HL-60 (cell line): Measurements from ENCODE around the gene FAM209B.

Source experiments
- DNase-seq, 2 experiments: peaks; one replicate each; pipeline ENCODE4 v3.0.0-alpha.2; 2010 to 2020; ENCODE audit warnings: low read depth in 1 of 2, low spot score in 1 of 2
- H3K27ac ChIP-seq: fragments of 250-450 bp; sonication (Bioruptor Pico); replicated peaks from 2 replicates; pipeline ENCODE4 v1.5.1; 2020; ENCODE audit warnings: mild to moderate bottlenecking, moderate library complexity
- H3K27me3 ChIP-seq: fragments of 250-450 bp; sonication (Bioruptor Pico); 2 replicates; pipeline ENCODE4 v1.5.1; 2021; ENCODE audit warnings: mild to moderate bottlenecking, moderate library complexity; ENCODE audit not compliant: insufficient read depth, poor library complexity, severe bottlenecking
- H3K4me3 ChIP-seq: replicated peaks from 2 replicates; pipeline ENCODE4 v1.5.1; 2011; ENCODE audit warnings: mild to moderate bottlenecking, control low read depth, low read length; ENCODE audit not compliant: insufficient read depth
- CTCF ChIP-seq: IDR thresholded peaks from one replicate; pipeline ENCODE4 v1.5.1; 2011; ENCODE audit warnings: low read length, control low read depth, inconsistent platforms; ENCODE audit not compliant: insufficient read depth
- GABPA ChIP-seq: IDR thresholded peaks from 2 replicates; pipeline ENCODE4 v1.6.1; 2012; ENCODE audit warnings: low read depth
- POLR2AphosphoS5 ChIP-seq: IDR thresholded peaks from 2 replicates; pipeline ENCODE4 v1.6.1; 2012; ENCODE audit warnings: low read depth
- SPI1 ChIP-seq: IDR thresholded peaks from 2 replicates; pipeline ENCODE4 v1.6.1; 2012; ENCODE audit warnings: low read depth, mild to moderate bottlenecking, borderline replicate concordance
- TF ChIP-seq, protein P1 (sequence below): IDR thresholded peaks from 2 replicates; pipeline ENCODE4 v1.6.1; 2012; ENCODE audit warnings: low read depth; ENCODE audit not compliant: insufficient replicate concordance

The FAM209B gene

GRCh38 chr20:56574531-56575142 lies 41.6 kb downstream of the FAM209B start:
- no peak for DNase-seq
- TF ChIP-seq GABPA (no peak), CTCF (no peak), SPI1 (no peak), POLR2AphosphoS5 (no peak)
- TF ChIP-seq, protein P1, sequence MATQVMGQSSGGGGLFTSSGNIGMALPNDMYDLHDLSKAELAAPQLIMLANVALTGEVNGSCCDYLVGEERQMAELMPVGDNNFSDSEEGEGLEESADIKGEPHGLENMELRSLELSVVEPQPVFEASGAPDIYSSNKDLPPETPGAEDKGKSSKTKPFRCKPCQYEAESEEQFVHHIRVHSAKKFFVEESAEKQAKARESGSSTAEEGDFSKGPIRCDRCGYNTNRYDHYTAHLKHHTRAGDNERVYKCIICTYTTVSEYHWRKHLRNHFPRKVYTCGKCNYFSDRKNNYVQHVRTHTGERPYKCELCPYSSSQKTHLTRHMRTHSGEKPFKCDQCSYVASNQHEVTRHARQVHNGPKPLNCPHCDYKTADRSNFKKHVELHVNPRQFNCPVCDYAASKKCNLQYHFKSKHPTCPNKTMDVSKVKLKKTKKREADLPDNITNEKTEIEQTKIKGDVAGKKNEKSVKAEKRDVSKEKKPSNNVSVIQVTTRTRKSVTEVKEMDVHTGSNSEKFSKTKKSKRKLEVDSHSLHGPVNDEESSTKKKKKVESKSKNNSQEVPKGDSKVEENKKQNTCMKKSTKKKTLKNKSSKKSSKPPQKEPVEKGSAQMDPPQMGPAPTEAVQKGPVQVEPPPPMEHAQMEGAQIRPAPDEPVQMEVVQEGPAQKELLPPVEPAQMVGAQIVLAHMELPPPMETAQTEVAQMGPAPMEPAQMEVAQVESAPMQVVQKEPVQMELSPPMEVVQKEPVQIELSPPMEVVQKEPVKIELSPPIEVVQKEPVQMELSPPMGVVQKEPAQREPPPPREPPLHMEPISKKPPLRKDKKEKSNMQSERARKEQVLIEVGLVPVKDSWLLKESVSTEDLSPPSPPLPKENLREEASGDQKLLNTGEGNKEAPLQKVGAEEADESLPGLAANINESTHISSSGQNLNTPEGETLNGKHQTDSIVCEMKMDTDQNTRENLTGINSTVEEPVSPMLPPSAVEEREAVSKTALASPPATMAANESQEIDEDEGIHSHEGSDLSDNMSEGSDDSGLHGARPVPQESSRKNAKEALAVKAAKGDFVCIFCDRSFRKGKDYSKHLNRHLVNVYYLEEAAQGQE = no peak
- no peak overlapping the region for H3K27ac ChIP-seq
- no peak overlapping the region for H3K4me3 ChIP-seq
- H3K27me3 ChIP-seq = no peaks in the 10 kb centered on the region

DNA sequence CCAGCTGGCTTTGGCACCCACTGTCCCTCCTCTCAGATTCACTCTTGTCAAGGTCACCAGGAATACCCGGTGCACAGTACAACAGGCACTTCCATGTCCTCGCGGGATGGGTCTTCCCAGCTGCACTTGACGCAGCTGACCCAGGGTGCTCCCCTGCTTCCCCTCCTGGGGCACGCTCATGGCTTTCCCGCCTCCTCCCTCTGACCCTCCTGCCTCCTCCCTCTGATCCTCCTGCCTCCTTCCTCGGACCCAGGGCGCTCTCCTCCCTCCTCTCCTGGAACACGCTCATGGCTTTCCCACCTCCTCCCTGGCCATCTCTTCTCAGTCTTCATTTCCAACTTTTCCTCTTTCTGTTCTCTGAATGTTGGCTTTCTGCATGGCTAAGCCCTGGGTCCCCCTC lies 42.1 kb downstream of the FAM209B start:
- DNase-seq = no peak
- Histone ChIP-seq H3K27ac (no peak overlapping the region), H3K4me3 (no peak overlapping the region), H3K27me3 (no peaks in the 10 kb centered on the region)
- TF ChIP-seq SPI1 (no peak), CTCF (no peak), GABPA (no peak), POLR2AphosphoS5 (no peak)
- TF ChIP-seq, protein P1 = no peak

DNA sequence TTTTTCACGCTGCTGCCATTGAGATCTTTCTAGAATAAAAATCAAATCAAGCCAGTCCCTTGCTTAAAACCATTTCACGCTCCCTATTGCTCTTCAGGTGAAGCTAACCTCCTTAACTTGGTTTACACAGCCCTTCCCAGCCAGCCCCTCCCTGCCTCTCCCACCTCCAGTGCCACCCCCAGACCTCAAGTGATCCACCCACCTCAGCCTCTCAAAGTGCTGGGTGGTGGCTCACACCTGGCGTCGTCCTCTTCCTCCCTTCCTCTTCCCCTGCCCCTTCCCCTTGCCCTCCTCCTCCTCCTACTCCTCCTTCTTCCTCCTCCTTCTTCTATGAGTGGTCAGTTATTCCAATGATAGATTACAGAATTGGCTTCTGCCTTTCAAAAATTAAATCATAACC lies 42.9 kb downstream of the FAM209B start:
- TF ChIP-seq GABPA = no peak
- TF ChIP-seq, protein P1 = no peak
- no peak for TF ChIP-seq SPI1
- TF ChIP-seq POLR2AphosphoS5 = no peak
- no peak for TF ChIP-seq CTCF
- DNase-seq = no peak
- Histone ChIP-seq H3K4me3 (no peak overlapping the region), H3K27ac (no peak overlapping the region), H3K27me3 (no peaks in the 10 kb centered on the region)
